Epidermal melanocyte (primary cell): ENCODE results near the gene PTCH2.
"Not testable (repeated sequence)": the region's sequence is repeated elsewhere in the genome, so short reads cannot be mapped to it uniquely, and the experiment has no call there.

ENCODE experiments used
- DNase-seq: peaks from one replicate; pipeline ENCODE4 v3.0.0; 2011; ENCODE audit warnings: low spot score; ENCODE audit not compliant: insufficient read length

Gene PTCH2

DNA sequence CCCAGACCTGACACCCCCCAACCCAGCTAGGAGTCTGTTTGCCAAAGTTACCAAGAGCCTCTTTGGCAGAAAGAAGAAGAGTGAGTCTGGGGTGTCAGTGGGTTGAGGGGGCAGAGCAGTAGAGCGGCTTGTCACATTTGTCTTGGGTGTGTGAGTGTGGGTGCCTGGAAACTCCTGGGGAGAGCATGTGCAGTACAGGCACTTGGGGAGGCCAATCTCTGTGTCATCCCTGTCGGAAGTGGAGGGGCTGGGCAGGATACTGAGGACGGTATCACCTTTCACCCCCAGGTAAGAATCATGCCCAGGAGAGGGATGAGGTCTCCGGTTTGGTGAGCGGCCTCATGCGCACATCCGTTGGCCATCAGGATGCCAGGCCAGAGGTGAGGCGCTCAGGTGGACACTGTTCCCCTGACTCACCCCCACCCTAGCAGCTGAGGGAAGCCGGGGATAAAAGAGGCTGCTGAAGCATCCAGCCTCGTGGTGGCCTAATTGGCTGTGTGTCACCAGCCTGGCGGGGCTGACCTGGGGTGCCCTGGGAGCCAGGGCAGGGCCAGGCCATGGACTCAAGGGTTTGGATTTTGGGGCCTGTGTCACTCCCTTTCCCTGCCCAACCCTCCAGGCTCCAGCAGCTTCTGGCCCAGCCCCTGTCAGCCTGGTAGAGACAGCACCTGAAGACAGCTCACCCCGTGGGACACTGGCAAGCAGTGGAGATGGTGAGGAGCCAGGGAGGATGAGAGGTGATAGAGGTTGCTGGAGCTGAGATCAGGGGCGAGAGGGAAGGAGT, 39.5 kb downstream of the PTCH2 start:
- DNase-seq = no peak

DNA sequence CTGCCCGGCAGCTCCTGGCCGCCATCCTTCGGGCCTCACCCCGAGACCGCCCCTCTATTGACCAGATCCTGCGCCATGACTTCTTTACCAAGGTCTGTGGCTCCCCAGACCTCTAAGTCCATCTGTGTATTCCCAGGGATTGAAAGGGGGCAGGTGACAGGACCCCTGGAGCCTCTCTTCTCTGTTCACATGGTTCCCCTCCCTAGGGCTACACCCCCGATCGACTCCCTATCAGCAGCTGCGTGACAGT, 40.1 kb downstream of the PTCH2 start:
- DNase-seq = no peak

DNA sequence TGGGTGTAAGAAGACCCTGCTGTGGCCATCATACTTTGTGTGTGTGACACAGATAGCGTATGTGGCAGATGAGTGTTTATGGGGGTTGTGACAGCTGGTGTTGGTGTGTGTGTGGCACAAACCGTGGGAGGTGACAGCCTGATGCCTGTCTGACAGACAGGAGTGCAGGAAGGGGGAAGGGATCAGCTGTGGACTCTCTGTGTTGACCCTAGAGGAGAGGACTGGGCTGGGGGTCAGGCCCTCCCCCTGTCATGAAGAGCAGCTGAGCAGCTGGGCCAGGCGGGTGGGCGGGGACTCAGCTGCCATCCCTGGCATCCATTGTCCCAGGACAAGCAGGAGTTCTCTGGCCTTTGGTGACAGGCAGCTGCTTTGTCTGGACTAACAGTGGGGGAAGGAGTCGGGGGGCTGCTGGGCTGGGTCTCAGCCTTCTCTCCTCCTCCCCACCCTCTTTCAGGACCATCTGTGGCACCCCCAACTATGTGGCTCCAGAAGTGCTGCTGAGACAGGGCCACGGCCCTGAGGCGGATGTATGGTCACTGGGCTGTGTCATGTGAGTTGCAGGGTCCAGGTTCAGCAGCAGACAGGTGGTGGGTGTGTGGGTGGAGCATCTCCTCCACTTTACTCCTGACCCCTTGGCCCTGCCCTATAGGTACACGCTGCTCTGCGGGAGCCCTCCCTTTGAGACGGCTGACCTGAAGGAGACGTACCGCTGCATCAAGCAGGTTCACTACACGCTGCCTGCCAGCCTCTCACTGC, 40.6 kb downstream of the PTCH2 start:
- no peak for DNase-seq

DNA sequence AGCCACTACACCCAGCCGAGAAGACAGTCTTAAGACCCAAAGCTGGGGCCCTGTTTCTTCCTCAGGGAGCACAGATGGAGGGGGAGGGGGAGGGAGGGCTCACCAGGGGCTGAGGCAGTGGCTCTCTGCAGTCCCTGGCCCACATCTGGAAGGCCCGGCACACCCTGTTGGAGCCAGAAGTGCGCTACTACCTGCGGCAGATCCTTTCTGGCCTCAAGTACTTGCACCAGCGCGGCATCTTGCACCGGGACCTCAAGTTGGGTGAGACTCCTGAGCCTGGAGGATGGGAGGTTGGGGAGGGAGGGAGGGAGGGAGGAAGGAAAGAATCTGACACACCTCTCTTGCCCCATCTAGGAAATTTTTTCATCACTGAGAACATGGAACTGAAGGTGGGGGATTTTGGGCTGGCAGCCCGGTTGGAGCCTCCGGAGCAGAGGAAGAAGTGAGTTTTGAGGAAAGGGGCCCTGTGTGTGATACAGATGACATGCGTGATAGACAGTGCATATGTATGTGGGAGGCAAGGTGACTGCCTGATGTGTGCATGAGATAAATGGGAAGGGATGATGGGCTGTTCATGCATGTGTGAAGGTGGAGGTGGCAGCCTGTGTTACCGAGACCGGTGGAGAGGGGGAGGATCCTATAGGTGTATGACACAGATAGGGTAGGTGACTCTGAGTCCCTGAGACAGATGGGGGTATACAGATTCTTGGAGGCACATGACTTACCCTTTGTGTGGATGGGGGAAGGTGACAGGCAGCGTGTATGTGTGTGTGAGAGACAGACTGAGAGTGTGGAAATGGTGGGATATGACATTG, 41.4 kb downstream of the PTCH2 start:
- no peak for DNase-seq

DNA sequence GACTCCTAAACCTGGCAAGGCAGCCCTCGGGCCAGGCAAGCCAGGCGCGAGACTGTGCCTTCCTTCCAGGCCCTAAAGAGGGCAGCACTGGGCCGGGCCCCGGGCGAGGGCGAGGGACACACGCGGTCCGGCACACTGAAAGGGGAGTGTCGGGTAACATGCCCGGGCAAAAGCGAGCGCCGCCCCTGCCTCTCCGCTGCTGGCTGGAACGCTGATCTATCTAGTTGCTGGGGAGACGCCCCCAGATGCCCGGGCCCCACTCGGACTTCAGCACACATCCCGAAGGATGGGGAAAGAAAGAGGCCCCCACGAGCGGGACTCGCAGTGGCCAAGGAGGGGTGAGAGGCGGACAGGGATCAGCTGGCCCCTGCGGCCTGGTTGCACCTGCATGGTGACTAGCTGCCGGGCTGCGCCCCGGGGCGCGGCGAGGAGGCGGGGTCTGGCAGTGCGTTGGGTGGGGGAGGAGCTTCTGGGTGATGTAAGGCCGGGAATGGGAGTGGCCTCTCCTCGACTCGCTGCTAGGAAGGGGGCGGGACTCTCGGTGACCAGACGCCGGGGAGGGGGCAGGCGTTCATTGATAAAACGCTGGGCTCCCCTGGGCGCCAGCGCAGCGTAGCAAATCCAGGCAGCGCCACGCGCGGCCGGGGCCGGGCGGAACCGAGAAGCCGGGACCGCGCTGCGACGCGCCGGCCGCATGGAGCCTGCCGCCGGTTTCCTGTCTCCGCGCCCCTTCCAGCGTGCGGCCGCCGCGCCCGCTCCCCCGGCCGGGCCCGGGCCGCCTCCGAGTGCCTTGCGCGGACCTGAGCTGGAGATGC, 43.1 kb downstream of the PTCH2 start, which contains the start of gene PLK3:
Gene PLK3 (plus strand): TSS at position 608 of the 815 bp plus-strand sequence. CDS start 87 bp downstream, at position 695.
- DNase-seq = peak; percentile 98

DNA sequence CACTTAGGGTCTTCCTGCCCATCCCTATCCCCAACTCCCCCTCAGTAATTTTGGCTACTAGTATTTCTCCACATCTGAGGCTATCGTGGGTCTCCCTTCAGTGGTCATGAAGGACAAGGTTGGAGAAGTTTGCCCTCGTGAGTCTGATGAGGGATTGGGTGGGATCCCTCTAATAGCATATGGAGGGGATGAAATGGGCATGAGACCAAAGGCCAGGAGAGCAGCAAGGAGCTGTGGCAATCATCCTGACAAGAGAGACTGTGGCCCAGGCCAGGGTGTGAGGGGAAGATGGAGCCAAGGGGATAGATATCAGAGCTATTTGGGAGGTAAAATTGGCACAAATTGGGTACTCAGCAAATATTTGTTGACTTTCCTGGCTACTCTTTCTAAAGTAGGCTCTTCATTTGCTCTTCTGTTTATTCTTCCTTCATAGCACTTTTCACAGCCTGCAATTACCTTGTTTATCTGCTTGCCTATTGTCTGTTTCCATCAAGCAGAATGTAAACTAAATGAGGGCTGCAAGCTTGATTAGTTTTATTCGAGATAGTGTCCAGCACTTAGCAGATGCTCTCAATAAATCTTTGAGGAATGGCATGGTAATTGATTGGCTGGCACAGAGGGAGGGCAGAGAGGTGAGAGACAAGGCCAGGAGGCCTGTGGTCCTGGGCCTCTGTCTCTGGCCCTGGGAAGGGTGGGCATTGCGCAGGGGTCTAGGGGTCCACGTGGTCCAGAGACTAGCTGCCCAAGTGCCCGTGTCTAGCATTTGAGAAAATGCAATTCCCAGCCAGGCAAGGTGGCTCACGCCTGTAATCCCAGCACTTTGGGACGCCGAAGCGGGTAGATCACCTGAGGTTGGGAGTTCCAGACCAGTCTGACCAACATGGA, 44.3 kb downstream of the PTCH2 start:
- no peak for DNase-seq

DNA sequence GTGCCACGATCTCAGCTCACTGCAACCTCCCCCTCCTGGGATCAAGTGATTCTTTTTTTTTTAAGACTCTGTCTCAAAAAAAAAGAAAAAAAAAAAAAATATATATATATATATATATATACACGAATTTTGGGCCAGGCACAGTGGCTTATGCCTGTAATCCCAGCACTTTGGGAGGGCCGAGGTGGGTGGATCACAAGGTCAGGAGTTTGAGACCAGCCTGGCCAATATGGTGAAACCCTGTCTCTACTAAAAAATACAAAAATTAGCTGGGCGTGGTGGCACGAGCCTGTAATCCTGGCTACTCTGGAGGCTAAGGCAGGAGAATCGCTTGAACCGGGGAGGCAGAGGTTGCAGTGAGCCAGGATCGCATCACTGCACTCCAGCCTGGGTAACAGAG, 45.2 kb downstream of the PTCH2 start:
- DNase-seq = not testable (repeated sequence)

DNA sequence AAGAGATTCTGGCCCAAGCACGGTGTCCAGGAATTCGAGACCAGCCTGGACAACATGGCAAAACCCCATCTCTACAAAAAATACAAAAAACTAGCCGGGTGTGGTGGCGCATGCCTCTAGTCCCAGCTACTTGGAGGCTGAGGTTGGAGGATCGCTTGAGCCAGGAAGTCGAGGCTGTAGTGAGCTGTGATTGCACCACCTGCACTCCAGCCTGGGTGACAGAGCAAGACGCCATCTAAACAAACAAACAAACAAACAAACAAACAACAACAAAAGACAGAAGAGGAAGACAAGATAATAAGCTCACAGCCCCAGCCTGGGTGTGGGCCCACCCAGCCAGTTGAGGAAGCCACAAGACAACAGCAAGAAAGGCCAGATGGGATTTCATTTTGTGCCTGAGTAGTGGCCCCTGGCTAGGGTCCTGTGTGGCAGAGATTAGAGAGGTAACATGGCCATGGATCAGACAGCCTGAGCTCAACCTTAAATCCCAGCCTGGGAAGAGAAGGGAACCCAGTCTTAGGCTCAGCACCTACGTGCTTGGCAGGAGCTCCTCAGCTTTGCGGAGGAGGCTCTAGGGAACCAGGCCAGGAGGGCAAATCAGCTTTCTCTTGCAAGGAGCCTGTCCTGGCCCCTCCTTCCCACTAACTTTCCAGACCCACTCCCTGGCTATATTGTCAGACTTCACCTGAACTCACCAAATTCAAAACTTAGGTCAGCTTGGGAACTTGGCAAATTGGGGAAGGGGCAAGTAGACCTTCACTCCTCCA, 50.1 kb downstream of the PTCH2 start:
- no peak for DNase-seq

DNA sequence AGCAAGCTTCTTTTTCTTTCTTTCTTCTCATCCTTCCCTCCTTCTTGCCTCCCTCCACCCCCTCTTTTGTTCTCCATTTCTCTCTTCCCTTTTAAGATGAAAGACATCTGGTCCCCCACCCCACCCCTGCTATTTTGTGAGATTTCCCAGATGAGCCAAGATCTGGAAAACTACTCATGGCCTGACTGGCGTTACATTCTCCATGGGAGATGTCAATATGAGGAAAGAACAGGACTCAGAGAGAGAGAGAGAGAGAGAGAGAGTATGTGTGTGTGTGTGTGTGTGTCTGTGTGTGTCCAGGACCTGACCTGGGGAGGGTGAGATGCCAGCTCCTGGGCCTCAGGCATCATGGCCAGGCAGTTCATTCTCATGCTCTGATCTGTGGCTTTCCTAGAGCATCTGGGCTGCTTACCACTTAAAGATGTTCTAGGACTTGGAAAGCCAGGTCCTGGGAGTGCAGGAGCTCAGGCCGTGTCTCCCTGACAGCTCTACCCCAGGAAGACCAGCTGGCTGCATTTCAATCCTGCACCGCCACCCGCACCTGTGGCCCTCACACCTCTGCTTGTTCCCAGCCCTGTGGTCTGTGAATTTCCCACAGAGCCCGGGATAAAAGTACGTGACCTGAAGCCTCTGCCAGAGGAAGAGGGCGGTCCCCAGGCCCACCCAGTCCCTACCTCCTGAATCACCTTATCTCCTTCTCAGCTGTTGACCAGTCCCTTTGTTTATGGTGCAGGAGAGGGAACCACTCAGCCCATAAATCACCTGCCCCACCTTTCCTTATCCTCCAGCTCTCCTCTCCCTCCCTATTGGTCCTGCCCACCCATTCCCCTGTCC, 51.9 kb downstream of the PTCH2 start:
- no peak for DNase-seq

DNA sequence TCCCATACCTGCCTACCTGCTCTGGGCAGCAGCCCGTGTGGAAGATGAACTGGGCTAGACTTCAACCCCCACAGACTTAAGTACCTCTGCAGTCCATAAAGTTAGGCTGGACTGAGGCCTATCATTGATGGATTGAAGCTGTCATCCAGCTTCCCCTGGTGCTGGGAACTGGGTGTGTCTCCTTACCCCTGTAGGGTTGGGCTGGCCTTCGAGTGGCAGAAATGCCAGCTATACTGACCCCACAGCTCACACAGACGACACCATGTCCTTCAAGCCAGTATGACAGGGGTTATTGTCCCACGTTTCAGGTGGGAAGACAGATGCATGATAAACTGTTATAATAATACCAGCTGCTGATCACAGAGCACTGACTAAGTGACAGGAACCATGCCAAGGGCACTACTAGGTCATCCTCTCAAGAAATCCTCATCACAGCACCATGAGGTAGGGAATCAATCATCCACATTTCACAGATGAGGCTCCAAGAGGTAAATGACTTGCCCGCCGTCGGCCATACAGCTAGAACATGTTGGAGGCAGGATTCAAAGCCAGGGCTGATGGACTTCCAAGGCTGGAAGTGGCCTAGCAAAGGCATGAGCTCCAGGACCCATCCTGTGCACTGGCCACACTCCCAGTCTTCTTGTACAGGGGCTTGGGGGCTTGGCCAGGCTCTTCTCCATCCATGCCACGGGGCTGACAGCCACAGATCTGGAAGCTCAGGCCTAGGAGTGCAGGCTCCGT, 54.8 kb downstream of the PTCH2 start, which contains the start of gene BEST4:
Gene BEST4 (minus strand): TSS at position 51 of the 741 bp plus-strand sequence. CDS start 465 bp downstream, outside the sequence.
- DNase-seq = no peak

DNA sequence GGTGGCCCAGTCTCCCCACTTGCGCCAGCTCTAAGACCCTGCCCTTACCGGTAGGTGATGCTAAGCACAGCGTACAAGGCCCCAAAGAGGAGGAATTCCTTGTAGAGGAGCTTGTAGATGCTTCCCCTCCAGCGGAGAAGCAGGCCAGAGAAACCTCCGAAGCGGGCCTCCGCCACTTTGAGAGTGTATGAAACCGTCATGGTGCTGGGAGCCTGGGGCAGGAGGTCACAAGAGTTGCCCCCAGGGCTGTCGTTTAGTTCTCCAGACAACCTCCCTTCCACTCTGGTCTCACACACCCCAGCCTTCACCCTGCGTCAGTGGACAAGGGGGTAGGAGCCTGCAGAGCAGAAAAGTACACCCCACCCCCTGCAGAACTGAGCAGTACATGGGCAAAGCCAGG, 55.5 kb downstream of the PTCH2 start:
- DNase-seq = no peak

DNA sequence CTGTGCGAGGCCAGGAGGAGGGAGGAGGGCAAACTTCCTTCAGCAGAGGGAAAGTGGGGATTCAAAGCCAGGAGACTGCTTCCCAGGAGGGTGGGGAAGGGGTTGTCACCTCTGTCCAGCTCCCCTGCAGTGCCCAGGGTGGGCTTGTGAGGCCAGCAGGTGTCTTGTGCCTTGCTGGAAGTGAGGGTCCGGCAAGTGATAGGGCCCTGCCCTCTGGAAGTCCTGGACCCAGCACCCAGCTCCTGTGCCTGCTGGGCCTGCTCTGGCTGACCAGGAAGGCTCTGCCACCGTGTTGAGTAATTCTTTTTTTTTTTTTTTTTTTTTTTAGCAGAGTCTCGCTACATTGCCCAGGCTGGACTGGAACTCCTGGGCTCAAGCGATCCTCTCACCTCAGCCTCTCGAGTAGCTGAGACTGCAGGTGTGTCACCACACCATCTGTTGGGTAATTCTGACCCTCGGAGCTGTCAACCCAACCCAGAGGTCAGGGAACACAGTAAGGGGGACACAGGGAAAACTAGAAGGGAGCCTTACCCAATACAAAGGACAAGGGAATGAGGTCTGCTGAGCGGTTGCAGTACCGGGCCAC, 56.1 kb downstream of the PTCH2 start:
- DNase-seq = no peak

DNA sequence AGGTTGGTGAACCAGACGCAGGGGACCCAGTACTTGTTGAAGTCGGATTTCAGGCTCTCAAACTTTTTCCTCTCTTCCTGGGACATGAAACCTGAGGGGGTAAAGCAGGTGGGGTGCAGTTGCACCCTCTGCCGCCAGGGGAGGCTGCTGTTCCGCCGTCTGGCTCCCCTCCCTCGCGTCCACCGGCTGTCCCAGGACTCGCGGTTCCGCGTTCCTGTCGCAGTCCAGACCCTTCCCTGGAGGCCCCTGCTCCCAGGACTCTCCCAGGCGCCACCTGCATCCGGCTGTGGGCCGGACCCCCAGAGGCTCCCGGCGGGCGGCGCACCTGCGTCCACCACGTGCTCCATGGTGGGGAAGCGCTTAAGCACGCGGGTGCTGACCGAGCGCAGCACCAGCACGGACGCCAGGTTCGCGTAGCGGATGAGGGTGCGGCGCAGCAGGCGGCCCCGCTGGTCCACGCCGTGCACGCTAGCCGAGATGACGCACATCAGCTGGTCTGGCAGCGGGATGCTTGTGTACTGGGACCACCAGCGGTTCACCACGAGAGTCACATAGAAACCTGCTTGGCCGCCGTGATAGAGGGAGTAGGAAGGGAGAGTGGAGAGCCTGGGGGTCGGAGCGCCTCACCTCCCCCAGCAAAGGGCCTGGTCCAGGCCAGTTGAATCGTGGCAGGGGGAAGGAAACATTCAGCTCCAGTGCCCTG, 56.8 kb downstream of the PTCH2 start:
- peak; percentile 45 for DNase-seq

DNA sequence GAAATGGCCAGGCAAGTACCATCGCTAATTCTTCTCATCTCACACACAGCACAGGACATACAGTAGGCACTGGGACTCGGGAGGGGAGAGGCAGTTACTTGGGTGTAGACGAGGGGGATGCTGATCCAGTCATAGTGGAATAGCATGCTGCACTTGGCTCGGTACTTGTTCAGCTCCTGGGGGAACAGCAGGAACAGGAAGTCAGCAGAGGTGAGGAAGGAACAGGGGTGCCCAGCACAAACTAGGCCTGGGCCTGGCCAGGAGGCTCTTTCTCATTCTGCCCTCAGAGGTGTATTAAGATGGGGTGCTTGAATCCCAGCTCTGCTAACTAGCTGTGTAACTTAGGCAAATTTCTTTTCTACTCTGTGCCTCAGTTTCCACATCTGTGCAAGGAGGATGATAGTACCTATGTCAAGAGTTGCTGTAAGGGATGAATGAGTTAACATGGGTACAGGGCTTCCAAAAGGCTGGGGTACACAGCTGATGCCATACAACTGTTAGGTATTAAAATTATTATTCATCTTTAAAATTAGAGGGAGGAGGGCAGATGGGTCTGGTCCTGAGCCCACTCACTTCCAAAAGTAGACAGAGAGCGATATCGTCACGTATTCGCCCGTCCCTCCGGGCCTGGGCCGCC, 57.4 kb downstream of the PTCH2 start:
- no peak for DNase-seq

DNA sequence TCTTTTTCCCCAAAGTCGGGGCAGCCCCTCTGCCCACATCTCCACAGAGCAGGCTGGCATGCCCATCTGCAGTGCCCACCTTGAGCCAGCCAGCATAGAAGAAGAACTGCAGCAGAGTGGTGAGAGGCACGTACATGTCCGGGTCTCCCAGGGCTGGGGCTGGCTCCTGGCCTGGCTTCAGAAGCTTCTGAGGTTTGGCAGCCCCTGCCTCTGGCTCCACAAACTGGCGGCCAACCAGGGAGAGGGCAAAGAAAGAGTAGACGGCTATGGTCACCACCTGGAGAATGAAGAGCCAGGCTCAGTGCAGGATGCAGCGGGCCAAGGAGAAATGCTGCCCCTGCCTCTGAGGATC, 58.0 kb downstream of the PTCH2 start:
- no peak for DNase-seq
